GM18867 (cell line): ENCODE data around the gene GNPTG.

Experiments used
- ATAC-seq: cut with Tn5 transposase; IDR thresholded peaks from one replicate; pipeline ENCODE4 v1.9.1; 2021; ENCODE audit warnings: mild to moderate bottlenecking, moderate library complexity; ENCODE audit not compliant: unreplicated experiment

The GNPTG gene

GRCh38 chr16:1392826-1393225 is 41.1 kb downstream of the GNPTG start:
- ATAC-seq: no peak

DNA sequence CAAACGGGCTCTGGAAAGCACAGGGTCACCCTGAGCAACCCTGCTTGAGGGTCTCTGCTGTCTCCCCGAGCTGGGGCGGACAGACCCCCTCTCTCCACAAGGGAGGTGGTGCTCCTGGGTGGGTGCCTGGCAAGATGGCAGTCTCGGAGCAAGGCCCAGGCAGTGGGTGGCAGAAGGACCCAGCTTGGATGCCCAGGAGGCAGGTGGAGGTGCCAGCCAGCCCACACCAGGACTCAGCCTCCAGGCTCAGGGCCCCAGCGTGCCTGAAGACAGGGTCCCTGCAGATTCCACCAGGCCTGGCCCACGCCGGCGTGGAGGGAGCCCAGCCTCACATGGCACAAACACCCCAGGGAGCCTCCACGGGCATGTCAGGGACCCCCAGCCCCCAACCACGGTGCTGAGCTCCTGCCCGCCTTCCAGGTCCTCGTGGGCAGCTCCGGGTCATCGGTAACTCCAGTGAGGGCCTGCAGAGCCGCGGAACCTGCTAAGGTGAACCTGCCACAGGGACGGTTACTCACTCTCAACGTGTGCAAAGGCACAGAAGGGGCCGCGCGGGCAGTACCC is 42.0 kb downstream of the GNPTG start:
- no peak for ATAC-seq

GRCh38 chr16:1394367-1394951 is 42.7 kb downstream of the GNPTG start:
- no peak for ATAC-seq

GRCh38 chr16:1395444-1396031 is 43.8 kb downstream of the GNPTG start:
- no peak for ATAC-seq

DNA sequence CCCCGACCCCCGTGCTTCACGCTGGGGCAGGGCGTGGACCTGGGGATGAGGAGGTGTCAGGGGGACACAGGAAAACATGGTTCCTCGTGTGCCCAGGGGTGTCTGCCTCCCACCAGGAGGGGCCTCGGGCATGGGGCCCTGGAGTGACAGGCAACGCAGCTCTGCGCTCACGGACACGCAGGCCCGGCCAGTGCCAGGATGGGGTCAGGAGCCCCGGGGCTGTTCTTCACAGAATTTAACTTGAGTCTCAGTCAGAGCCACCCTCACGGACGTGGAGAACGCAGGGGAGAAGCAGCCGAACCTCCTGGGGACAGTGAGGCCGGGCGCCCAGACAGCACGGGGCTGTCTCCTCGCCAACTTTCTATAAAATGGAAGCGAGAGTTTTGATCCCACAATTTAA is 46.0 kb downstream of the GNPTG start:
- no peak for ATAC-seq

DNA sequence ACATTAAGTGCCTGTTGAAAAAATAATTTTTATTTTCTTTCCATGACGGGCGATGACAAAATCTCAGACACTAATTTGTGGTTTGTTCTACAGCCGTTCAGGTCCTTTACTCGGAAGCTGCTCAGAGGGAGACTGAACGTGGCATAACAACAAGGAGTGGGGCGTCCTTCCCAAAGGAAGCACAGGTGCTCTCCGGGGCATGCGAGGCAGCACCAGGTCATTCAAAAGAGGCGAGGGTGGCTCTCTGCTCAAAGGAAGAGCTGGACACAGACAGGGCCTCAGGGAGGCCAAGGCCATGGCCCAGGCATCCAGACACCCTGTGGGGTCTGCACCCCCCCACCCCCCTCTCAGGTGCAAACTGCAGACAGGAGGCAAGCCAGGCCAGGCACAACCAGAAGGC is 46.6 kb downstream of the GNPTG start:
- ATAC-seq: no peak

- no peak for ATAC-seq
Measured at GRCh38 chr16:1398826-1399581, 47.3 kb downstream of the GNPTG start.

GRCh38 chr16:1401061-1401757 is 49.5 kb downstream of the GNPTG start:
- ATAC-seq: no peak

DNA sequence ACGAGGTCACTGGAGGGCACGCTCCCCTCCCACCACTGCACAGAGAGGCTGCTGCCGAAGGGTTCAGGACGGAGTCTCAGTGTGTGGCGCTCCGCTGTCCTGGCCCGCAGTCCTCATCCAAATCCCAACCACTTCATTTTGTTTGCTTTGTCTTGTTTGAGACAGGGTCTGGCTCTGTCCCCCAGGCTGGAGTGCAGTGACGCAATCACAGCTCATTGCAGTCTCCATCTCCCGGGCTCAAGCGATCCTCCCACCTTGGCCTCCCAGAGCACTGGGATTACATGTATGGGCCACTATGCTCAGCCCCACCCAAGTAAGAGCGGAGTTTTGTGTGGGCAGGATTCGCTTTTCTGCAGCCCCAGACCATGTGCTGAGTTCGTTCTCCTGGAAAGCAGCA is 50.0 kb downstream of the GNPTG start:
- no peak for ATAC-seq

GRCh38 chr16:1403036-1403435 is 51.3 kb downstream of the GNPTG start:
- no peak for ATAC-seq

- no peak for ATAC-seq
Measured at GRCh38 chr16:1403733-1404132, 52.0 kb downstream of the GNPTG start.

- no peak for ATAC-seq
Measured at GRCh38 chr16:1407753-1408152, 56.0 kb downstream of the GNPTG start.

GRCh38 chr16:1408171-1408837 is 56.6 kb downstream of the GNPTG start:
- ATAC-seq: peak; percentile 70

DNA sequence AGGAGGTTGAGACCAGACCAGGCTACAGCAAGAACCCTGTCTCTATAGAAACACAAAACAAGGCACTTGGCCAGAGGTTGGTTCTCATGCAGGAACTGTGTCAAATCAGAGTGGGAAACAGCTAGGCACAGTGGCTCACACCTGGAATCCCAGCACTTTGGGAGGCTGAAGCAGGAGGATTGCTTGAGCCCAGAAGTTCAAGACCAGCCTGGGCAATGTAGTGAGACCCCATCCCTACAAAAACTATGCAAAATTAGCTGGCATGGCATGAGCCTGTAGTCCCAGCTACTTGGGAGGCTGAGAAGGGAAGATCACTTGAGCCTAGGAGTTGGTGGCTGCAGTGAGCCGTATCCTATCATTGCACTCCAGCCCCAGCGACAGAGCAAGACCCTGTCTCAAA is 61.1 kb downstream of the GNPTG start:
- ATAC-seq: no peak
